ENCODE data around the gene TOMT. TPM values are rescaled to one million over a fixed set of nuclear protein-coding genes. Genes with fewer than 3 reads are reported as not detected.

The TOMT gene
- total and polyA plus RNA-seq, 2 experiments from 2014 or later, result not detected

GRCh38 chr11:72139500-72139899, 33.8 kb downstream of the TOMT start (continued):
- no peak for TF ChIP-seq REST (IDR thresholded peaks at IDR 0.05; ENCODE audit: unreplicated experiment)
- TF ChIP-seq NANOG (IDR thresholded peaks at IDR 0.05; ENCODE audit: borderline replicate concordance), result no peak
- TF ChIP-seq EZH2phosphoT487 (IDR thresholded peaks at IDR 0.05; ENCODE audit: unreplicated experiment), result no peak
- TF ChIP-seq CREB1 (CRISPR knock-in tag; IDR thresholded peaks at IDR 0.05; ENCODE audit: low read depth), result no peak
- TF ChIP-seq ZNF114 (CRISPR knock-in tag; IDR thresholded peaks at IDR 0.05), result no peak
- no peak for TF ChIP-seq JUNB (IDR thresholded peaks at IDR 0.05; ENCODE audit: unreplicated experiment)

GRCh38 chr11:72140661-72141060, 34.9 kb downstream of the TOMT start:
- H3K36me3 Mint-ChIP-seq (ENCODE audit: low read depth), result no peaks in the 10 kb centered on the region
- no peak overlapping the region for H3K4me3 Mint-ChIP-seq
- no peak for TF ChIP-seq JUNB (IDR thresholded peaks at IDR 0.05; ENCODE audit: unreplicated experiment)
- no peak for TF ChIP-seq POLR2AphosphoS5 (IDR thresholded peaks at IDR 0.05; ENCODE audit: low read depth)
- TF ChIP-seq REST (IDR thresholded peaks at IDR 0.05; ENCODE audit: unreplicated experiment), result no peak
- no peak for TF ChIP-seq STAT1 (IDR thresholded peaks at IDR 0.05; ENCODE audit: unreplicated experiment)
- no peak for TF ChIP-seq EZH2 (IDR thresholded peaks at IDR 0.05; ENCODE audit: low read depth, unreplicated experiment)
- no peak for TF ChIP-seq ZNF331 (CRISPR knock-in tag; IDR thresholded peaks at IDR 0.05; ENCODE audit: low read depth)
- TF ChIP-seq ZNF462 (CRISPR knock-in tag; IDR thresholded peaks at IDR 0.05), result no peak
- TF ChIP-seq NANOG (IDR thresholded peaks at IDR 0.05; ENCODE audit: borderline replicate concordance), result no peak
- no peak for TF ChIP-seq ZNF114 (CRISPR knock-in tag; IDR thresholded peaks at IDR 0.05)
- H3K27me3 Mint-ChIP-seq (ENCODE audit: insufficient read depth, low read depth, poor library complexity), result peaks cover 2% of the 10 kb centered on the region
- no peak overlapping the region for H3K4me3 ChIP-seq
- no peaks in the 10 kb centered on the region for H3K27me3 ChIP-seq (ENCODE audit: insufficient read depth)
- H3K9me3 Mint-ChIP-seq, result no peaks in the 10 kb centered on the region; the same call in 2 of the 3 replicates
- H3F3A ChIP-seq (replicated peaks; ENCODE audit: low read depth), result no peaks in the 10 kb centered on the region
- no peak overlapping the region for H3K27ac Mint-ChIP-seq
- no peaks in the 10 kb centered on the region for H3K4me1 ChIP-seq (ENCODE audit: insufficient read depth)
- no peaks in the 10 kb centered on the region for H3K36me3 ChIP-seq (ENCODE audit: insufficient read depth)
- H3K27ac ChIP-seq (ENCODE audit: low read depth), result no peak overlapping the region
- DNase-seq (ENCODE audit: low spot score) (no peak), ATAC-seq (no peak)
- no peak overlapping the region for H3K4me2 ChIP-seq
- H4K20me1 ChIP-seq (replicated peaks; ENCODE audit: insufficient read depth), result no peaks in the 10 kb centered on the region; the same call in 1 of the 2 replicates
- H2AFZ ChIP-seq, result no peak overlapping the region
- no peaks in the 10 kb centered on the region for H3K9me2 ChIP-seq (ENCODE audit: insufficient read depth)
- H3K4me1 Mint-ChIP-seq, result peaks cover 2% of the 10 kb centered on the region; the same call in 1 of the 3 replicates
- H3K79me2 ChIP-seq (replicated peaks; ENCODE audit: insufficient read depth), result no peaks in the 10 kb centered on the region

All from GM23338 (cell line).